ENCODE measurements around the gene NUP210L. TPM values are rescaled to one million over a fixed set of nuclear protein-coding genes. Genes with fewer than 3 reads are reported as not detected.
"Not testable (repeated sequence)": the region's sequence is repeated elsewhere in the genome, so short reads cannot be mapped to it uniquely, and the experiment has no call there.

NUP210L gene
- total RNA-seq, 3 donors from 2014 or later: 0.06 TPM; not detected in 2

GRCh38 chr1:153985941-153986761, 168.7 kb downstream of the NUP210L start, which contains the start of gene RAB13:
TSS of gene RAB13 (minus strand) at chr1:153986339. CDS start at chr1:153986236, 103 bp downstream.
- Histone ChIP-seq H3K36me3 (ENCODE audit: low read depth) (no peaks in the 10 kb centered on the region), H3K4me1 (ENCODE audit: low read depth) (peaks cover 7% of the 10 kb centered on the region), H3K9me3 (no peaks in the 10 kb centered on the region), H3K4me3 (no peak within 1 kb of the TSS)
- TF ChIP-seq, protein P1, sequence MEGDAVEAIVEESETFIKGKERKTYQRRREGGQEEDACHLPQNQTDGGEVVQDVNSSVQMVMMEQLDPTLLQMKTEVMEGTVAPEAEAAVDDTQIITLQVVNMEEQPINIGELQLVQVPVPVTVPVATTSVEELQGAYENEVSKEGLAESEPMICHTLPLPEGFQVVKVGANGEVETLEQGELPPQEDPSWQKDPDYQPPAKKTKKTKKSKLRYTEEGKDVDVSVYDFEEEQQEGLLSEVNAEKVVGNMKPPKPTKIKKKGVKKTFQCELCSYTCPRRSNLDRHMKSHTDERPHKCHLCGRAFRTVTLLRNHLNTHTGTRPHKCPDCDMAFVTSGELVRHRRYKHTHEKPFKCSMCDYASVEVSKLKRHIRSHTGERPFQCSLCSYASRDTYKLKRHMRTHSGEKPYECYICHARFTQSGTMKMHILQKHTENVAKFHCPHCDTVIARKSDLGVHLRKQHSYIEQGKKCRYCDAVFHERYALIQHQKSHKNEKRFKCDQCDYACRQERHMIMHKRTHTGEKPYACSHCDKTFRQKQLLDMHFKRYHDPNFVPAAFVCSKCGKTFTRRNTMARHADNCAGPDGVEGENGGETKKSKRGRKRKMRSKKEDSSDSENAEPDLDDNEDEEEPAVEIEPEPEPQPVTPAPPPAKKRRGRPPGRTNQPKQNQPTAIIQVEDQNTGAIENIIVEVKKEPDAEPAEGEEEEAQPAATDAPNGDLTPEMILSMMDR (IDR thresholded peaks at IDR 0.05): no peak
- peak; percentile 86 to 92 (median 90) for DNase-seq
- peak; percentile 84 for ATAC-seq
- intact Hi-C loops (cut with DNase I, micrococcal nuclease): loop anchor here (5.0 to 10.0 kb wide), 3 partner anchors 184 to 311 kb away; partner anchors contain the start of genes ILF2 (in 1 of the 2) and NPR1 (in 1 of the 2)

DNA sequence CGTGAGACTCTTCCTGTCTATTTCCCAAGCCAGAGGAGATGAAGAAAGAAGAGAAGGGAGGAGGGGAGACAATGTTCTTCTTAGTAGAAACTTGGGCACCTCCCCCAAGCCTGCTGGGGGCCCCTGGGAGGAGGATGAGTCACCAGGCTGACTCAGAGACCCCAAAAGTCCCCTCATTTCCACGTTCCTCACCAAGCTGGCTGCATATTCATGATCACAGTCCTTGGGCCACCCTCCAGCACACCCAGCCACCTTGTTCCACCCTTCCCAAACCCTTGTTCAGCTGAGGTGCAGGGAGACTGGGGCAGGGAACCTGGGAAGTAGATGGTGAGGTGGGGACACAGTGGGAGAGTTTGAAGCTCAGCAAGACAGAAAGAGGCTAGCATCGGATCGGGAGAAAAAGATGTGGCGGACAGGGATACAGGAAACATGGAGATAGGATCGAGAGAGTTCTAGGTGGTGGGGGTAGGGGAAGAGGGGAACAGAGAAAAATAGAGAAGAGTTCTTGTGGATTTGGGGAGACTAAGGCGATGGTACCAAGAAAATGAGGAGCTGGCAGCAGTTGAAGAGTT, 169.4 kb downstream of the NUP210L start:
- Histone ChIP-seq H3K36me3 (ENCODE audit: low read depth) (no peaks in the 10 kb centered on the region), H3K9me3 (no peaks in the 10 kb centered on the region), H3K4me3 (no peak overlapping the region), H3K4me1 (ENCODE audit: low read depth) (peaks cover 7% of the 10 kb centered on the region)
- intact Hi-C loops (cut with DNase I, micrococcal nuclease): loop anchor here (5.0 to 10.0 kb wide), 3 partner anchors 183 to 311 kb away; partner anchors contain the start of genes ILF2 (in 1 of the 2) and NPR1 (in 1 of the 2)
- no peak for DNase-seq
- TF ChIP-seq, protein P1 (IDR thresholded peaks at IDR 0.05): no peak
- ATAC-seq: peak; percentile 3

DNA sequence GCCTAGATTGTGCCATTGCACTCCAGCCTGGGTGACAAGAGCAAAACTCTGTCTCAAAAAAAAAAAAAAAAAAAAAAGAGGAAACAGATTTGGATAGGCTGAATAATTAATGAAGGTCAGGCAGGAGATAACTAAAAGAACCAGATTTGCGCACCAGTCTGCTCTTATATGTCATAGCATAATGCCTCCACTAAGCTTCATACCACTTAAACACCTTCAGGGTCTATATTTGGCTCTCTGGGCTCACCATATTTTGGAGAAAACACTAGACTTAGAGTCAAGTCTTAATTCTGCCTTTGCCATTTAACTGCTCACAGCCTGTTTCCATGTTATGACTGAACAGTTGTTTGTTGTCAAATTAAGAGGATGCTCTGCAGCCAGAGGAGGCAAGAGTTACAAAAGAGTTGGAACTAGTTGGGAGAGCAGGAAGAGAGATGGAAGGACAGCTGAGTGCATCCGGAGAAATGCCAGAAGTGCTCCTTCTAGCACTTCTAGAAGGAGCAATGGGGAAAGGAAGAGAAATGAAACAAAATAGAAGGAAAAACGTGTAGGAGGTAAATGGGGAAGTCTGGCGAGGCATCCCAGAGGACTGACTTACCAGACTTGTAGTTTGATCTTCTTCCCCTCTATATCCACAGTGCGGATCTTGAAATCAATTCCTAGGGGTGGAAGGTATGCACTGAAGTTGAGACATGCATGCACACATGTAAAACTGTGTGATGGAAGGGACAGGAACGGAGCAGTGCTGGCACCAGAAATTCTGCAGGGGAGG, 170.6 kb downstream of the NUP210L start:
- peaks cover 7% of the 10 kb centered on the region for H3K4me1 ChIP-seq (ENCODE audit: low read depth)
- TF ChIP-seq, protein P1 (IDR thresholded peaks at IDR 0.05): no peak
- DNase-seq (no peak), ATAC-seq (no peak)
- no peak overlapping the region for H3K4me3 ChIP-seq
- no peaks in the 10 kb centered on the region for H3K9me3 ChIP-seq
- intact Hi-C loops (cut with DNase I, micrococcal nuclease): loop anchor here in 1 of 2 donors (10.0 kb wide), 2 partner anchors 190 to 310 kb away; partner anchors contain the start of genes ILF2 and NPR1
- H3K36me3 ChIP-seq (ENCODE audit: low read depth): no peaks in the 10 kb centered on the region

DNA sequence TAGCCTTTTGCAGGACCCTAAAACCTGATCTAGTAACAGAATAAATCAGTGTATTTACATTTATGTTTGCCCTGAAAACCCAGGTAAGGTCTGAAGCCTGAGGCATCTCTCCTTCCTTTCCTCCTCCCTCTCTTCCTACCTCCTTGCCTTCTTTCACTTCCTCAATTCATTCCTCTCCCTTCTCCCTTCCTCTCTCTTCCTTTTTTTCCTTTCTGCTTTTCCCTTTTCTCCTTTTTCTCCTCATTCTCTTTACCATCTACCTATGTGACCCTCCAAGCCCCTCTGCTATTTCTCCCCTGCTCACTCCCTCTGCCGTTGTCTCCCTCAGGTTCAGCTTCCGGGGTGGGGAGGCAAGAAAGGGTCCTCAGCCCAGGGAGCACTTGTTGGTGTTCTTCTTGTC, 173.1 kb downstream of the NUP210L start:
- H3K9me3 ChIP-seq; DNase-seq; H3K36me3 ChIP-seq (ENCODE audit: low read depth); H3K4me1 ChIP-seq (ENCODE audit: low read depth); ATAC-seq; H3K4me3 ChIP-seq: not testable (repeated sequence)
- intact Hi-C loops (cut with DNase I, micrococcal nuclease): loop anchor here in 1 of 2 donors (10.0 kb wide), 2 partner anchors 187 to 307 kb away; partner anchors contain the start of genes ILF2 and NPR1

DNA sequence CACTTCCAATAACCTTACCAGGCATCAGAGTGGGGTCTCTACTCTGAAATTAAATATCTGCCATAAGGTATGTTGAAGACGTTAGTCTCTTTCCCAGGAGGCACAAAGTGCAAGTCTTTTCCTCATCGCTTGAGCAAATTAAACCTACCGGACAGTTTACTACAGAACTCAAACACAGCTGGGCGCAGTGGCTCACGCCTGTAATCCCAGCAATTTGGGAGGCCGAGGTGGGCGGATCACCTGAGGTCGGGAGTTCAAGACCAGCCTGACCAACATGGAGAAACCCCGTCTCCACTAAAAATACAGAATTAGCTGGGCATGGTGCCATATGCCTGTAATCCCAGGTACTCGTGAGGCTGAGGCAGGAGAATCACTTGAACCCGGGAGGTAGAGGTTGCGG, 175.8 kb downstream of the NUP210L start:
- H3K9me3 ChIP-seq; DNase-seq; ATAC-seq; intact Hi-C loops (cut with DNase I, micrococcal nuclease); H3K4me3 ChIP-seq; H3K36me3 ChIP-seq (ENCODE audit: low read depth): not testable (repeated sequence)
- H3K4me1 ChIP-seq (ENCODE audit: low read depth): peaks cover 19% of the 10 kb centered on the region

DNA sequence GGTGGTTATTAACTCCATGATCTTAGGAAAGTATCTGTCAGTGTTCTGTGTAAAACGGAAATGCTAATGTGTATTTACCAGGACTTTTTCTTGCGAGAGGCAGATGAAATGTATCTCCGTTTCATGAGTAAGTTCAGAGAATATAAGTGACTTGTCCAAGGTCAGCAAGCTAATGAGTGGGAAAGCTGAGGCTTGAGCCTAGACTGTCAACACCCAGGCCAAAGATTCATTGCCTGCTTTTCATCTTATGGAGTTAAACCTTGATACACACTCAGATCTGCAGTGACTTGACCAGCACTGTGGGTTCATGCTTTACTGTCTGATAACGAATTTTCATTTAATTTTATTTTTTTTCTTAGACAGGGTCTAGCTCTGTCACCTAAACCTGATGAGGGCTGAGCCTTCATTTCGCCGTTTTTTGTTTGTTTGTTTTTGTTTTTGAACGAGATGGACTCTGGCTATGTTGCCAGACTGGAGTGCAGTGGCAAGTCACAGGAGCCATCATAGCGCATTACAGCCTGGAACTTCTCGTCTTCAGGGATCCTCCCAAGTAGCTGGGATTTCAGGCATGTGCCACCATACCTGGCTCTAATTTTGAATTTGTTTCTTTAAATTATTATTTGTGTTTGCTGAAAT, 176.5 kb downstream of the NUP210L start:
- H3K36me3 ChIP-seq (ENCODE audit: low read depth): no peaks in the 10 kb centered on the region
- ATAC-seq (peak; percentile 2), DNase-seq (no peak)
- H3K4me1 ChIP-seq (ENCODE audit: low read depth): peaks cover 19% of the 10 kb centered on the region
- H3K4me3 ChIP-seq: peak overlapping the region; percentile 98
- intact Hi-C loops (cut with DNase I, micrococcal nuclease): no loop called here
- TF ChIP-seq, protein P1 (IDR thresholded peaks at IDR 0.05): no peak
- H3K9me3 ChIP-seq: no peaks in the 10 kb centered on the region
